NCI-H226 (cell line): ENCODE measurements around the gene PWWP2A.
"Not testable (repeated sequence)": the region's sequence is repeated elsewhere in the genome, so short reads cannot be mapped to it uniquely, and the experiment has no call there.

Experiments used
- DNase-seq: peaks from one replicate; pipeline ENCODE4 v3.0.0-alpha.2; 2015

Gene PWWP2A

GRCh38 chr5:160075073-160075472 lies 44.2 kb downstream of the PWWP2A start:
- no peak for DNase-seq

- DNase-seq: no peak
Measured at GRCh38 chr5:160071916-160072315, 47.3 kb downstream of the PWWP2A start.

GRCh38 chr5:160071516-160071915 lies 47.7 kb downstream of the PWWP2A start:
- no peak for DNase-seq

- DNase-seq: not testable (repeated sequence)
Measured at GRCh38 chr5:160069120-160069519, 50.1 kb downstream of the PWWP2A start.

- no peak for DNase-seq
Measured at GRCh38 chr5:160064995-160065614, 54.1 kb downstream of the PWWP2A start.

- no peak for DNase-seq
Measured at GRCh38 chr5:160064417-160064810, 54.8 kb downstream of the PWWP2A start.

GRCh38 chr5:160061770-160062169 lies 57.5 kb downstream of the PWWP2A start:
- DNase-seq: no peak

- no peak for DNase-seq
Measured at GRCh38 chr5:160060001-160060400, 59.2 kb downstream of the PWWP2A start.

- no peak for DNase-seq
Measured at GRCh38 chr5:160057256-160057655, 62.0 kb downstream of the PWWP2A start.

- DNase-seq: peak; percentile 41
Measured at GRCh38 chr5:160054831-160055230, 64.4 kb downstream of the PWWP2A start.

- DNase-seq: no peak
Measured at GRCh38 chr5:160054047-160054446, 65.2 kb downstream of the PWWP2A start.

GRCh38 chr5:160049099-160049498 lies 70.2 kb downstream of the PWWP2A start:
- DNase-seq: no peak

- no peak for DNase-seq
Measured at GRCh38 chr5:160048131-160048530, 71.1 kb downstream of the PWWP2A start.

- no peak for DNase-seq
Measured at GRCh38 chr5:160047423-160047822, 71.8 kb downstream of the PWWP2A start.

- no peak for DNase-seq
Measured at GRCh38 chr5:160044967-160045366, 74.3 kb downstream of the PWWP2A start.

- no peak for DNase-seq
Measured at GRCh38 chr5:160044391-160044804, 74.9 kb downstream of the PWWP2A start.

GRCh38 chr5:160042671-160043070 lies 76.6 kb downstream of the PWWP2A start:
- no peak for DNase-seq
